HG03175 (cell line): Measurements from ENCODE around the gene HOXA10.

Experiments
- ATAC-seq: cut with Tn5 transposase; IDR thresholded peaks from one replicate; pipeline ENCODE4 v1.9.1; 2021; ENCODE audit warnings: mild to moderate bottlenecking, moderate library complexity; ENCODE audit not compliant: unreplicated experiment

HOXA10 gene

GRCh38 chr7:27191833-27192545 lies 17.9 kb upstream of the HOXA10 start:
- no peak for ATAC-seq

DNA sequence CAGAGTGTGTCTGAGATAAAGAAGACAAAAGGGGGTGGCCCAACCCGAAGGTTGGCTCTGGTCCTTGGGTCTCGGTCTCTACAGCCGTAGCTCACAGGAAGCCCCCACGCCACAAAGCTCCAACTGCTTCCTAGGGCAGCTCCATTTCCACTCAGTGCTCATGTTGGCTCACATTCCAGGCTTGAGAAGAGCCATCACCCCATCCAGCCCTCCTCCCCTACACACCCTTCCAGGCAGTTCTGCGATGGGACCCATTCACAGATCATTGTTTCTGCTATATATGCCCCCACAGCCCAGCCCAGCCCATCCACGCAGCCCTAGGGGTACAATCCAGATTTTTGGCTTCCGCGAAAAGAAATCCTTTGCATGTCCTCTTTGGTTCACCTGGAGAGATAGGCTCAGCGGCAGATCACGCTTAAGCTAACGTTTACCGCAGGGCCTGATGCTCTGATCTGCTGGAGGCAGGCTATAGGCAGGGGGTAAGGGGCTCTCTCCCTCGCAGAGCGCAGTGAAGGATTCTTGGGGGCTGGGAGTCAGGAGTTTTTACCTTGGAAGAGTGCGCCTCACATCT lies 17.1 kb upstream of the HOXA10 start:
- no peak for ATAC-seq

- ATAC-seq, result no peak
Observed at GRCh38 chr7:27189997-27190748, 16.1 kb upstream of the HOXA10 start.

DNA sequence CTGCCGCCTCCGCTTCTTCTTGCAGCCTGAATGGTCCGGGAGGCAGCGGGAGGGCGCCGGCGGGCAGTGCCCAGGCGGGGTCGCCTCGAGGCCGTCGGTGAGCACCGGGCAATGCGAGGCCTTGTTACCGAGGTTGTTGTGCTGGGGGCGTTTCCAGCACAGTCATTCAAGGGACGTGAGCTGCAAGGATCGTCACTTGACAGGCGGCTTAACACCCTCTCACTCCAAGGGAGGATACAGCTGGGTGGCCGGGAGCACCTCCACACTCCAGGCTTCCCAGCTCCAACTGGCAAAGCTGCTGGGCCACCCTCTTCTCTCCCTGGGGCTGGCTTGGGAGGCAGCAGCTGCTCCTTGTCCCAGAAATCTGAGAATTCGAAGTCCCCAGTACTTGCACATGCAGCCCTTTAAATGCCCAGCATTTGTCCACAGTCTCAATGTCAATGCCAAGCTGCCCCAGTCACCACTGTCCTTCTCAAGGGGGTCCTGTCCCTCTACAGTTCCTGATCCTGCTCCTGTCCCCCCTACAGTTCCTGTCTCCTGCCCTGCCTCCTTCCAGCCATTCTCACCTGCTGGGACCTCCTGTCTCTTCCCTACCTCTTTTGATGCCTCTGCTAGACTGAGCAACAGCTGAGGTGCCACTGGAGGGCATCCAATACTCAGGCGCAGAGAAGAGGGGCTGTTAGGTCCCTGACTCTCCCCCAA lies 15.3 kb upstream of the HOXA10 start:
- no peak for ATAC-seq

GRCh38 chr7:27188386-27189294 lies 14.5 kb upstream of the HOXA10 start:
- no peak for ATAC-seq

DNA sequence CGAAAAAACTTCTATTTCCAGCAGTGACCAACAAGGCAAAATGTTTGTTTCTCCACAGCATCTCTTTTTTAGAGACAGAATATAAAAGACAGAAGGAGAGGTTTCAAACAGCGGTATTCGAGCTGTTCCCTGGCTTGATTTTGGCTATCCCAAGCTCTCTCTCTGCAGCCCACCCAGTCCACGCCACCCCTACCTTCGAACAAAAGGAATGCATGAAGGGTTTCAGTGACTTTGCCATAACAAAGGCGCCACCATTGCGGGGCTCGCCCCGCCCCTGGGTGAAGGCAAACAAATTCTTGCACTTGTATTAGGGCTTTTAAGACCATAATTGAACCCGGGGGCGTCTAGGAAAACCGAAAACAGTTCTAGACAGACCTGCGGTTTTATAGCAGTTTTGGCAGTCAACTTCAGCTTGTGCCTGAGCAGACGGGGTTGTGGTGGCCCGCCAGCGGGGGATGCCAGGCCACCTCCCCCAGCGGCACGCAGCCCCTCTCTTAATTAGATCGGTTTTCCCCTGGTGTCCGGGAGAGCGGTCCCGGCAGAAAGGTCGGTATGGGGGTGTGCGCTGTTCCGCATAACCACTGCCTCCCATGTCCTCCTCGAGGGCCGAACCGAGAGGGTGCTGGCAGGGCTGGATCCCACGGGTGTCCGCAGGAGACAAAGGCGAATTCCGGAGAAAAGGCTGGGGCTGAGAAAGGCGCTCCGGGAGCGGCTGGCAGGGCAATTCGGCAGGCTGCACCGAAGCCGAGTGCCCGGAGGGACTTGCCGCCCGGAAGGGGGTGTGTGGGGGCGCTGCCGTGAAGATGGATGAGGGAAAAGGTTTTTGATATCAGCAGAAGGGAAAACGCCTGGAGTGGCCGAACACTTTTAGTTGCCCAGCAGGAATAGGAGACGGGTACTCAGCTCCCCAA lies 13.6 kb upstream of the HOXA10 start:
- ATAC-seq, result no peak

DNA sequence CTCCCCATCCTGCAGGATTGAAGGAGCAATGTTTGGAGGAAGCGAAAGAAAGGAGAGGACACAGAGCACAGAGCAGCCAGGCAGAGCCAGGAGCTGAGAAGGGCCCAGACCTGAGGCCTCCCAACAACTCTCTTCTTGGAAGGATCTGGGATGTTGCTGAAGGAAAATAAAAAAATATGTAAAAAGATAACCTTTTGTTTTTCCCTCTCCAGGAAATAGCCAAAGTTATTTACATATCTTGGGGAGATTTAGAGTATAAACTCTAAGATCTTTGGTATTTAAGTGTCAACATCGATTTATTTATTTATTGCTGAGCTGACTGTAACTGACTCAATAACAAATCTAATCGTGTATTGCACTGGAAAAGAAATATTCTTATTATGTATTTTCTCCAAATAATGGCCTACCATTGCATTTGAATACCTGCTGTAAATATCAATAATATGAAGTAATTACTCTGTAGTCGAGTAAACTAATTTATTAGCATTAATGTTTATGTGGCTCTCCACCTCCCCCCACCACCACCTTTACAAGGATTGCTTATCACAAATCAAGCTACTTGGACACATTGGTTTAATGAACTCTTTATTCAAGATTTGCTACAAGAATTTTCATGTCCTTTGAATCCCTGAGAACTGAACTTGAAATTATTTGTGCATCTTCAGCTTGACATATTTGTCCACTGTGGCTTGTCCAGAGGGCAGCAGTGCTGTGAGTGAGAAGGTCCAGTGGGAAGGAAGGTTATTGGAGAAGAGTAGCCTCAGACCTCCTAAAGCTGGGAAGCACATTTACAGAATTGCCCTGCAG lies 12.8 kb upstream of the HOXA10 start:
- no peak for ATAC-seq

DNA sequence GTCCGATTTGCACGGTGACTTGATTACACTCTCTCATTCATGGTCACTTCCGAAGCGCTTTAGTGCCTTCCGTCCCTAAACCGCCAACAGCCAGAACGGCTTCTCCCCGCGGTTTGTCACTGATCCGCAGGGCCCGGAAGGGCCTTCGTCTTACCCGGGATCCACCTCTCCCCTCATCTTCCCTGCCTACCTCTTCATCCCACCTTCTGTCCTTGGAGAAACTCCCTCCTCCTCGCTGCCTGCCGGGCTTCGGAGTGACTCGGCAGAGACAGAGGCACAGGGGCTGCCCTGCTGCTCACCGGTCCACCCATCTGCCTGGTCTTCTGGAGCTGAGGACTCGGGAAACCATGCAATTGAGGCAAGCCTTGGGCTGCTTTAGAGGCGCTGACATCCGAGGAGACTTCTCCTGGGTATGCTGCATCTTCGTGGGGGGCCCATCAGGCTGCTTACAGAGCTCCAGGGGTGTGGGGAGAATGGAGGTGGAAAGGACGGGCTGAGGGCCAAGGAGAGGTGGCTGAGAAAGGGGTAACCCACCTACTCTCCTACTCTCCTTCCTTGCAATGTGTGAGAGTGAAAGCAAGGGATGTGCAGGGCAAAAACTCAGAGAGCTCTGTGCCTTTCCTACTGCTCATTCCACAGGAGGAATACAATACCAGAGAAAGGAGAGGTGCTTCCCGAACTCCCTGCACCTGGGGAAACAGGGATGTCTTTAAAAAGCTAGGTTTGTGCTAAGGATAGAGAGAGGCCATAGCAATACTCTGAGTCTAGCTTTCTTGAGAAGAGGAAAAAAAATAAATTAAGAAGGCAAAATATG lies 11.9 kb upstream of the HOXA10 start:
- ATAC-seq, result no peak

- no peak for ATAC-seq
Observed at GRCh38 chr7:27185013-27185853, 11.1 kb upstream of the HOXA10 start, which contains the start of gene HOXA11. TSS of gene HOXA11 (minus strand) at chr7:27185232. CDS start at chr7:27185144, 88 bp downstream.

DNA sequence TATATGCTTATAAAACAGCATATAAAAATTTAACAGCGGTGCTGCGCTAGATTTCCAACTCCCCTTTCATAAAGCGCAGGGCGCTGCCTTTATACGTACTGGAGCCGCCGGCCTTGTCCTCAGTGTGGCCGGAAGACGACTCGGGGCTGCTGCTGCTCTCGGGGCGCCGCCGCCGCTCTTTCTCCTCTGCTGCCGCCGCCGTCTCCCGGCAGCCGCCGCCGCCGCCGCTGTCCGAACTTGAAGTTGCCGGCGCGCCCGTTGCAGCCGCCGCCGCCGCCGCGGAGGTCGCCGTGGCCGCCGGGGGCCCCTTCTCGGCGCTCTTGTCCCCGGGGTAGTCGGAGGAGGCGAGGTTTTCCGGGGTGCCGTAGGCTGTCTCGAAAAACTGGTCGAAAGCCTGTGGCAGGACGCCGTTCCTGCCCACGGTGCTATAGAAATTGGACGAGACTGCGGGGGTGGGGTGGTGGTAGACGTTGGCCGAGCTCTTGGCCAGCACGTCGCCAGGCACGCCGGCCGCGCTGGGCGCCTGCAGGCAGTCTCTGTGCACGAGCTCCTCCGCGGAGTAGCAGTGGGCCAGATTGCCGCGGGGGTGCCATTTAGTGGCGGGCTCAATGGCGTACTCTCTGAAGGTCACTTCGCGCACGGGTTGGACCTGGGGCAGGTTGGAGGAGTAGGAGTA lies 10.4 kb upstream of the HOXA10 start:
- ATAC-seq, result no peak

DNA sequence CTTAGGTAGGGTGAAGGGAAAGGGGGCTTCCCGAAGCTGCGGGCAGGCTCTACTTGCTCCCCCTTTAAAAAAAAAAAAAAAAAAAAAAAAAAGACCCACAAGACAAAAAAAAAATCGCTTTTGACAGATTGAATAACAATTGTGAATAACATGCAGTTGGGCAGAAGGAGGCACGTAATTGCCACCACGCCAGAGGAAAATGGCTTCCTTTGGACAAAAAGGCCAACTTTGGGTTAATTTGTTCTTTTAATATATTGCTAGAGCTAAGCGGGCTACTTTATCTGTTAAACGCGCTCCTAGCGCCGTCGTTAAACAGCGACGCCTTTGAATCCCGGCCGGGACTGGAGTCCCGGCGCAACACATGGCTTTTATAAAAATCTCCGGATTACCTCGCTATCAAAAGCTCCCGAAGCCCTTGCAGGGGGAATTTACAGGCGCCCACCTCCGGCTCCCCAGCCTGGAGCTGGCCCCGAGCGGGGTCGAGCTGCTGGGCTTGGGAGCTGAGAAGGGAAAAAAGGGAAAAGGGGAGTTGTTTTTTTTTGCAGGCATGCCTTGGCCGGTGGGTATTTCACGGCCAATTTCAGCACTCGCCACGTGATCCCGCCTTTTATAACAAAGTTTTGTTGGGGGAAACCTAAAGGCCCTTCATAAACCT lies 9.7 kb upstream of the HOXA10 start:
- ATAC-seq, result no peak

DNA sequence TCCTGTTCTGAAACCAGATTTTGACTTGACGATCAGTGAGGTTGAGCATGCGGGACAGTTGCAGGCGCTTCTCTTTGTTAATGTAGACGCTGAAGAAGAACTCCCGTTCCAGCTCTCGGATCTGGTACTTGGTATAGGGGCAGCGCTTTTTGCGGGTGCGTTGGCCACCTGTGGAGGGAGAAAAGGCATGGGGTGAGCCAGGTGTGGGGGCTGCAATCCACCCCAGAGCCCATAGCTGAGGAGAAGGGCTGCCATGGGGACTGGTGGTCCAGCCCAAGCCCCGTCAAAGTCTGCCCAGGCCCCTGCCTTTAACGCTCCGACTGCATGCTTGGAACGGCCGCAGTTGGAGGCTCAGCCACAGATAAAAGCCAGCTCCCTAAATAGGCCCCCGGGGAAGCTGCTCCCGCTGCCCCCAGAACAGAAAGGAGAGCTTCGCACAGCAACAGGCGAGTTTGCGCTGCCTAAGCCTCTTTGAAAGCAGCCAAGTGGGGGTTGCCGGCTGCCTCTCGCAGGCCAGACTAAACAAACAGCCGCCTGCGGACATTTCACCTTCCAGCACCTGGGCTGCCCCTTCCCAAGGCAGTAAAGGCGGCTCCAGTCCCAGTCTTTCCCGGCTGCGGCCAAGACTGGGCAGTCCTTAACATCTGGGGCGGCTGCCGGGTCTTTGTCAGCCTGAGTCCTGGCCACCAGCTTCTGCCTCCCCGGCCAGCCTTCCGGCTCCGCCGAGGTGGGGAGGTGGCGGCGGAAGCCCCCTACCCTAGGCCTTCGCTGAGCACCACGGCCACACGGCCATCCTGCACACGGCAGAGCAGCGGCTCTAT lies 9.0 kb upstream of the HOXA10 start:
- no peak for ATAC-seq

GRCh38 chr7:27182285-27182841 lies 8.2 kb upstream of the HOXA10 start:
- ATAC-seq, result no peak

- ATAC-seq, result no peak
Observed at GRCh38 chr7:27181795-27182275, 7.7 kb upstream of the HOXA10 start.
